IMR-90 (cell line): ENCODE data around the gene PRTG. TPM values are rescaled to one million over a fixed set of nuclear protein-coding genes. Genes with fewer than 3 reads are reported as not detected.

Source experiments
- ATAC-seq: fragments of 200-7000 bp; cut with Tn5 transposase; 2 replicates; pipeline ENCODE4 v1.9.1; 2020; ENCODE audit warnings: low read depth, mild to moderate bottlenecking, moderate library complexity
- BruUV-seq: library from RNA; stranded (reverse); fragments of 400-500 nt; replicated peaks from 2 replicates; lab custom pipeline; 2021; lab: Mats Ljungman, UMichigan
- CTCF ChIA-PET: fragments of 300-600 bp; formaldehyde crosslinking; extraction: SDS; loops from one replicate; lab custom pipeline; 2021; ENCODE audit warnings: antibody characterized with exemption; lab: Yijun Ruan, JAX
- POLR2A ChIA-PET: fragments of 300-600 bp; sonication (Branson Sonifier 250); formaldehyde crosslinking; loops from one replicate; lab custom pipeline; 2022; ENCODE audit warnings: antibody characterized with exemption; ENCODE audit not compliant: unreplicated experiment; lab: Charles Lee
- DNase-seq: peaks from one replicate; pipeline ENCODE4 v3.0.0; 2013
- H2AFZ ChIP-seq: replicated peaks from 2 replicates; pipeline ENCODE3; 2013; ENCODE audit warnings: low read length, mild to moderate bottlenecking; ENCODE audit not compliant: poor library complexity
- H2AK5ac ChIP-seq: 2 replicates; pipeline ENCODE4 v1.6.1; 2013; ENCODE audit warnings: low read depth, low read length, inconsistent platforms
- H2AK9ac ChIP-seq: replicated peaks from 2 replicates; pipeline ENCODE3; 2013; ENCODE audit warnings: mild to moderate bottlenecking, low read depth, low read length, moderate library complexity; ENCODE audit not compliant: poor library complexity
- H2BK120ac ChIP-seq: 2 replicates; pipeline ENCODE4 v1.6.1; 2013; ENCODE audit warnings: low read depth, low read length, inconsistent platforms
- H2BK15ac ChIP-seq: 3 replicates; pipeline ENCODE4 v1.6.1; 2013; ENCODE audit warnings: low read depth, low read length, inconsistent platforms
- H2BK20ac ChIP-seq: 2 replicates; pipeline ENCODE4 v1.6.1; 2013; ENCODE audit warnings: low read depth, mild to moderate bottlenecking, inconsistent platforms, low read length, moderate library complexity
- H2BK5ac ChIP-seq: 2 replicates; pipeline ENCODE4 v1.6.1; 2013; ENCODE audit warnings: mild to moderate bottlenecking, low read depth, low read length, inconsistent platforms; ENCODE audit not compliant: poor library complexity, severe bottlenecking
- H3K14ac ChIP-seq: replicated peaks from 2 replicates; pipeline ENCODE4 v1.6.1; 2013; ENCODE audit warnings: low read depth, low read length, inconsistent platforms
- H3K18ac ChIP-seq: 2 replicates; pipeline ENCODE4 v1.6.1; 2013; ENCODE audit warnings: low read depth, low read length, control low read depth
- H3K23ac ChIP-seq: 2 replicates; pipeline ENCODE4 v1.6.1; 2013; ENCODE audit warnings: low read depth, low read length, inconsistent platforms
- H3K27ac ChIP-seq: 2 replicates; pipeline ENCODE4 v1.5.1; 2013; ENCODE audit warnings: mild to moderate bottlenecking, control low read depth, low read length; ENCODE audit not compliant: insufficient read depth
- H3K27me3 ChIP-seq: 2 replicates; pipeline ENCODE4 v1.6.1; 2013; ENCODE audit warnings: low read length; ENCODE audit not compliant: control insufficient read depth, insufficient read depth
- H3K36me3 ChIP-seq: 2 replicates; pipeline ENCODE4 v1.6.1; 2013; ENCODE audit warnings: low read length, mixed read lengths; ENCODE audit not compliant: control insufficient read depth, insufficient read depth
- H3K4ac ChIP-seq: 2 replicates; pipeline ENCODE4 v1.6.1; 2013; ENCODE audit warnings: low read depth, low read length, inconsistent platforms
- H3K4me1 ChIP-seq: 2 replicates; pipeline ENCODE4 v1.6.1; 2013; ENCODE audit warnings: low read length, mixed read lengths; ENCODE audit not compliant: control insufficient read depth, insufficient read depth
- H3K4me2 ChIP-seq: 2 replicates; pipeline ENCODE4 v1.6.1; 2013; ENCODE audit warnings: low read depth, mild to moderate bottlenecking, control low read depth, low read length, moderate library complexity
- H3K4me3 ChIP-seq: 2 replicates; pipeline ENCODE4 v1.5.1; 2013; ENCODE audit warnings: low read depth, mild to moderate bottlenecking, control low read depth, low read length, moderate library complexity; ENCODE audit not compliant: insufficient read depth
- H3K56ac ChIP-seq: 2 replicates; pipeline ENCODE4 v1.6.1; 2013; ENCODE audit warnings: low read length, inconsistent platforms; ENCODE audit not compliant: insufficient read depth; ENCODE audit errors: extremely low read depth
- H3K79me1 ChIP-seq, 2 experiments: 2 replicates each; pipeline ENCODE4 v1.6.1; 2013; ENCODE audit warnings: low read length in 2 of 2, inconsistent platforms in 1 of 2, low read depth in 1 of 2
- H3K9ac ChIP-seq: 2 replicates; pipeline ENCODE4 v1.6.1; 2013; ENCODE audit warnings: low read depth, low read length, control low read depth
- H3K9me1 ChIP-seq: 2 replicates; pipeline ENCODE4 v1.6.1; 2013; ENCODE audit warnings: low read length, inconsistent platforms; ENCODE audit not compliant: insufficient read depth
- H3K9me3 ChIP-seq: 2 replicates; pipeline ENCODE4 v1.6.1; 2013; ENCODE audit warnings: low read length; ENCODE audit not compliant: control insufficient read depth, insufficient read depth
- H4K20me1 ChIP-seq: 2 replicates; pipeline ENCODE4 v1.6.1; 2013; ENCODE audit warnings: low read length, inconsistent platforms; ENCODE audit not compliant: insufficient read depth
- H4K5ac ChIP-seq: 2 replicates; pipeline ENCODE4 v1.6.1; 2013; ENCODE audit warnings: mild to moderate bottlenecking, low read depth, low read length, control low read depth
- H4K8ac ChIP-seq, 2 experiments: 2 replicates each; pipeline ENCODE4 v1.6.1; 2013; ENCODE audit warnings: low read depth in 2 of 2, low read length in 2 of 2, control low read depth in 1 of 2, inconsistent platforms in 1 of 2
- H4K91ac ChIP-seq: 2 replicates; pipeline ENCODE4 v1.6.1; 2013; ENCODE audit warnings: low read depth, low read length, inconsistent platforms; ENCODE audit not compliant: insufficient read depth
- CHD1 ChIP-seq: IDR thresholded peaks from 2 replicates; pipeline ENCODE4 v1.6.1; 2012; ENCODE audit warnings: low read depth, low read length, improper control_type of control experiment
- FOS ChIP-seq: fragments of 150-350 bp; IDR thresholded peaks from 2 replicates; pipeline ENCODE4 v1.6.1; 2016; ENCODE audit warnings: low read depth, low read length
- MAFK ChIP-seq: IDR thresholded peaks from 2 replicates; pipeline ENCODE4 v1.6.1; 2012; ENCODE audit warnings: low read depth, low read length, improper control_type of control experiment
- MAZ ChIP-seq: IDR thresholded peaks from 2 replicates; pipeline ENCODE4 v1.6.1; 2012; ENCODE audit warnings: low read depth, mild to moderate bottlenecking, low read length, improper control_type of control experiment, moderate library complexity, borderline replicate concordance
- MXI1 ChIP-seq: IDR thresholded peaks from 2 replicates; pipeline ENCODE4 v1.6.1; 2012; ENCODE audit warnings: low read depth, mild to moderate bottlenecking, low read length, moderate library complexity, borderline replicate concordance
- NFE2L2 ChIP-seq: fragments of 150-350 bp; IDR thresholded peaks from 2 replicates; pipeline ENCODE4 v1.6.1; 2016; ENCODE audit warnings: low read depth, mild to moderate bottlenecking, low read length
- RFX5 ChIP-seq: IDR thresholded peaks from 2 replicates; pipeline ENCODE4 v1.8.0; 2012; ENCODE audit warnings: low read depth, mild to moderate bottlenecking, low read length, moderate library complexity
- dilution Hi-C: fragments of 300-500 bp; cut with HindIII; formaldehyde crosslinking; loops from one replicate; pipeline ENCODE4 v1.14.3; 2018; ENCODE audit warnings: low sequenced_read_pairs; ENCODE audit not compliant: unreplicated experiment
- in situ Hi-C: fragments of 300-500 bp; cut with MboI; formaldehyde crosslinking; loops from 3 replicates; pipeline ENCODE4 v1.14.3; 2019; ENCODE audit warnings: low sequenced_read_pairs, inconsistent platforms, mixed read lengths
- intact Hi-C: fragments of 100-400 bp; cut with micrococcal nuclease; formaldehyde crosslinking; loops from 2 replicates; pipeline ENCODE4 v1.10.0; 2022
- polyA plus RNA-seq, 3 experiments: library from polyadenylated mRNA; depleted of rRNA; stranded (reverse); fragments of >200 nt; gene quantifications; 2 replicates each; pipeline ENCODE4 v1.2.3, GENCODE V29; 2012; ENCODE audit warnings: low replicate concordance in 1 of 3
- total RNA-seq: library from RNA; depleted of rRNA; stranded (reverse); fragments of >200 nt; gene quantifications from 2 replicates; pipeline ENCODE4 v1.2.3, GENCODE V29; 2012

The PRTG gene
- total and polyA plus RNA-seq, 2 of the 4 experiments (the other 2 are of a cell fraction), result 0.99 to 1.4 TPM

DNA sequence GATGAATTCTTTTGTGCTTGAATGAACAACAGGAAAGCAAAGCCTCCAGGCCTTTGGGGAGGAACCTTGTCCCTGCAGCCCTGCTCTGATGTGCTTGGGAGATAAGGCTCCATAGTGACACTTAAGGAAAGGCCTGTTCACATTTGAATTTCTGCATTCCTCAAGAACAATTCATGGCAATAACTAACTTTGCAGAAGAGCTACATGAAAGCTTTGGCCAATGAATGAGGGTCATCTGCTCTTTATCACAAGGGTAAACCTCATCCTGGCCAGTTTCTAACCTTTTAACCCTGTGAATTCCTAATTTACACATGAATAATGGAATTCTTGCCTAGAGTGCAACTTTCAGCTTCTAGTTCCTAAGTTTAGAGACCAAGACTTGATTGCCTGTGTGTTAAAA, 5.6 kb downstream of the PRTG start:
- H3K23ac ChIP-seq, result no peak overlapping the region
- in situ Hi-C loops (no loop called here), dilution Hi-C loops (no loop called here), intact Hi-C loops (loop anchor here (5.0 kb wide), 1 partner anchor 690 kb away; no protein-coding TSS in a partner anchor)
- POLR2A ChIA-PET, result no interaction called here
- H2BK20ac ChIP-seq, result no peak overlapping the region
- no peaks in the 10 kb centered on the region for H3K79me1 ChIP-seq
- H3K9ac ChIP-seq, result no peak overlapping the region
- H2AK5ac ChIP-seq, result no peak overlapping the region
- H2BK15ac ChIP-seq, result no peak overlapping the region
- DNase-seq (peak; percentile 5), ATAC-seq (no peak)
- no peak overlapping the region for H3K18ac ChIP-seq
- H3K56ac ChIP-seq, result no peak overlapping the region
- peaks cover 3% of the 10 kb centered on the region; the same call in 1 of the 2 replicates for H3K4me1 ChIP-seq
- H3K14ac ChIP-seq, result no peak overlapping the region
- no peaks in the 10 kb centered on the region for H3K9me3 ChIP-seq
- H2AK9ac ChIP-seq, result no peak overlapping the region
- BruUV-seq, result no TSS peak
- H3K36me3 ChIP-seq, result no peaks in the 10 kb centered on the region
- H3K9me1 ChIP-seq, result no peaks in the 10 kb centered on the region
- no peak overlapping the region for H2BK5ac ChIP-seq
- no peak overlapping the region for H3K4me3 ChIP-seq
- no peak overlapping the region for H3K27ac ChIP-seq
- H3K27me3 ChIP-seq, result peaks cover 10% of the 10 kb centered on the region
- no peaks in the 10 kb centered on the region for H4K20me1 ChIP-seq
- H4K5ac ChIP-seq, result no peak overlapping the region
- no peak overlapping the region for H3K4ac ChIP-seq
- no peak overlapping the region for H2BK120ac ChIP-seq
- CTCF ChIA-PET, result interaction anchor here (0.6 to 1.0 kb wide), 3 partner anchors 11 to 25 kb away, joined by 3 to 5 read pairs (median 4); no protein-coding TSS in a partner anchor
- no peak overlapping the region for H4K91ac ChIP-seq
- H3K4me2 ChIP-seq, result no peak overlapping the region
- no peak for TF ChIP-seq FOS
- no peak for TF ChIP-seq RFX5
- no peak for TF ChIP-seq CHD1
- TF ChIP-seq MAZ, result no peak
- TF ChIP-seq NFE2L2, result no peak
- TF ChIP-seq MXI1, result no peak
- no peak for TF ChIP-seq MAFK
- no peak overlapping the region for H2AFZ ChIP-seq
- no peak overlapping the region for H4K8ac ChIP-seq
